ENCODE measurements around the gene ST13.

GRCh38 chr22:40890881-40891280 lies 34.4 kb upstream of the ST13 start:
- TF ChIP-seq POLR2A (IDR thresholded peaks at IDR 0.05) (no peak), CTCF (IDR thresholded peaks at IDR 0.05) (no peak), EP300 (IDR thresholded peaks at IDR 0.05; ENCODE audit: low read depth) (no peak)

Measured in transverse colon (tissue), 3 donors.